ENCODE data around the gene EFCAB13. TPM values are rescaled to one million over a fixed set of nuclear protein-coding genes. Genes with fewer than 3 reads are reported as not detected.

The EFCAB13 gene
- total RNA-seq, 1 experiment from 2014 or later = 1.6 TPM

DNA sequence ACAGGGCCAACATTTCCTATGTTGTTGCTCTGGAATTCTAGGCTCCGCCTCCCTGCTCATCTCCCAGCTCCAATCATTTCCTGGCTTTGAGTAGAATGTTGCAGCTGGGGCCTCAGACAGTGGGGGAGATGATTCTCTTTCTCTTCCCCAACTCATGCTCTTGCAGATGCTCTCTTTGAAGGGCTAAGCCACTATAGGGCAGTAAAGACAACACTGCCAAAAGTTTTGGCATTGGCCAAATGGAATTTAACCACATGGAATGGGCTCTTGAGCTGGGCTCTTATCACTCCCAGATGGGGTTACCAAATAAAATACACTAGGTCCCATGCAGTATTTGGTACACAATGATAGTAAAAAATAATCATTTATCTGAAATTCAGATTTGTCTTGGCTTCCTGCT, 19.6 kb upstream of the EFCAB13 start:
- Histone ChIP-seq H2AK5ac (ENCODE audit: insufficient read length, low read length) (no peak overlapping the region), H3K9me3 (ENCODE audit: control insufficient read depth, low read depth, low read length) (no peaks in the 10 kb centered on the region), H3K18ac (ENCODE audit: insufficient read length, low read depth, low read length) (no peak overlapping the region), H3K14ac (ENCODE audit: insufficient read depth, low read length) (no peak overlapping the region), H3K27ac (ENCODE audit: insufficient read length, low read depth, low read length) (no peak overlapping the region), H4K91ac (ENCODE audit: insufficient read length, low read depth, low read length) (no peak overlapping the region), H3K23me2 (ENCODE audit: insufficient read length, low read depth, low read length, poor library complexity, severe bottlenecking) (no peaks in the 10 kb centered on the region), H3K9ac (ENCODE audit: extremely low read depth, insufficient read length, low read length) (no peak overlapping the region), H3K79me1 (ENCODE audit: insufficient read depth, low read depth, low read length, poor library complexity, severe bottlenecking) (no peaks in the 10 kb centered on the region), H3K4me2 (ENCODE audit: insufficient read depth, insufficient read length, low read length) (no peak overlapping the region), H2AFZ (ENCODE audit: low read length) (no peak overlapping the region), H2BK20ac (ENCODE audit: low read depth, low read length, poor library complexity, severe bottlenecking) (no peak overlapping the region), H2BK15ac (ENCODE audit: low read depth, low read length) (no peak overlapping the region), H2BK120ac (ENCODE audit: low read depth, low read length, poor library complexity, severe bottlenecking) (no peak overlapping the region), H4K20me1 (ENCODE audit: control insufficient read depth, insufficient read depth, insufficient read length) (no peaks in the 10 kb centered on the region), H2BK5ac (ENCODE audit: insufficient read length, low read length) (no peak overlapping the region), H2BK12ac (ENCODE audit: insufficient read length, low read depth, low read length) (no peak overlapping the region), H3K23ac (ENCODE audit: insufficient read length, low read depth, low read length) (no peak overlapping the region), H3K4me1 (ENCODE audit: insufficient read depth, low read length) (no peaks in the 10 kb centered on the region), H3K27me3 (ENCODE audit: insufficient read depth, low read length) (no peaks in the 10 kb centered on the region), H3K4ac (ENCODE audit: low read depth, low read length) (no peak overlapping the region), H3K79me2 (ENCODE audit: insufficient read depth, low read length) (no peaks in the 10 kb centered on the region), H4K5ac (ENCODE audit: insufficient read length, low read depth, low read length) (no peak overlapping the region), H3T11ph (ENCODE audit: low read length) (no peak overlapping the region), H3K56ac (ENCODE audit: insufficient read length, low read depth, low read length) (no peak overlapping the region), H4K8ac (replicated peaks; ENCODE audit: insufficient read length, low read depth, low read length) (no peak overlapping the region)
- no peak for DNase-seq
- no CpG with 5 or more reads among the region's 1 CpG for WGBS (ENCODE audit: extremely low coverage, insufficient read length, low lambda C conversion rate)
- Mint-ChIP-seq H3K27ac (no peak overlapping the region), H3K27me3 (ENCODE audit: low read depth) (peaks cover 9% of the 10 kb centered on the region), H3K9me3 (no peaks in the 10 kb centered on the region; a peak in 1 of 5 replicates), H3K4me3 (no peak overlapping the region), H3K4me1 (peaks cover 2 to 6% of the 10 kb centered on the region in 2 experiments; a peak in 2 of 4 replicates), H3K36me3 (ENCODE audit: insufficient read depth in 1 of 3, low read depth in 3 of 3) (no peaks in the 10 kb centered on the region)
- TF ChIP-seq, protein P1, sequence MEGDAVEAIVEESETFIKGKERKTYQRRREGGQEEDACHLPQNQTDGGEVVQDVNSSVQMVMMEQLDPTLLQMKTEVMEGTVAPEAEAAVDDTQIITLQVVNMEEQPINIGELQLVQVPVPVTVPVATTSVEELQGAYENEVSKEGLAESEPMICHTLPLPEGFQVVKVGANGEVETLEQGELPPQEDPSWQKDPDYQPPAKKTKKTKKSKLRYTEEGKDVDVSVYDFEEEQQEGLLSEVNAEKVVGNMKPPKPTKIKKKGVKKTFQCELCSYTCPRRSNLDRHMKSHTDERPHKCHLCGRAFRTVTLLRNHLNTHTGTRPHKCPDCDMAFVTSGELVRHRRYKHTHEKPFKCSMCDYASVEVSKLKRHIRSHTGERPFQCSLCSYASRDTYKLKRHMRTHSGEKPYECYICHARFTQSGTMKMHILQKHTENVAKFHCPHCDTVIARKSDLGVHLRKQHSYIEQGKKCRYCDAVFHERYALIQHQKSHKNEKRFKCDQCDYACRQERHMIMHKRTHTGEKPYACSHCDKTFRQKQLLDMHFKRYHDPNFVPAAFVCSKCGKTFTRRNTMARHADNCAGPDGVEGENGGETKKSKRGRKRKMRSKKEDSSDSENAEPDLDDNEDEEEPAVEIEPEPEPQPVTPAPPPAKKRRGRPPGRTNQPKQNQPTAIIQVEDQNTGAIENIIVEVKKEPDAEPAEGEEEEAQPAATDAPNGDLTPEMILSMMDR (conservative IDR thresholded peaks at IDR 0.05) = no peak

Measured in H9 (cell line).